HG02852 (cell line): ENCODE data around the gene ATP1B4.
"Not testable (repeated sequence)": the region's sequence is repeated elsewhere in the genome, so short reads cannot be mapped to it uniquely, and the experiment has no call there.

Source experiments
- ATAC-seq: cut with Tn5 transposase; IDR thresholded peaks from one replicate; pipeline ENCODE4 v1.9.1; 2021; ENCODE audit warnings: mild to moderate bottlenecking, moderate library complexity; ENCODE audit not compliant: unreplicated experiment

The ATP1B4 gene

GRCh38 chrX:120361764-120362305, at the start of gene ATP1B4:
Gene ATP1B4 (plus strand): TSS chrX:120362089. CDS start chrX:120362169, 80 bp downstream.
- no peak for ATAC-seq

GRCh38 chrX:120315776-120316175, 46.1 kb upstream of the ATP1B4 start:
- no peak for ATAC-seq

- ATAC-seq, result no peak
These were observed 45.2 kb upstream of the ATP1B4 start for GRCh38 chrX:120316587-120317283.

GRCh38 chrX:120318411-120318810, 43.5 kb upstream of the ATP1B4 start:
- no peak for ATAC-seq

- no peak for ATAC-seq
These were observed 40.2 kb upstream of the ATP1B4 start for GRCh38 chrX:120321520-120322281.

- ATAC-seq, result no peak
These were observed 30.8 kb upstream of the ATP1B4 start for GRCh38 chrX:120331116-120331515.

- ATAC-seq, result no peak
These were observed 29.5 kb upstream of the ATP1B4 start for GRCh38 chrX:120332394-120332793.

- no peak for ATAC-seq
These were observed 27.7 kb upstream of the ATP1B4 start for GRCh38 chrX:120334151-120334550.

GRCh38 chrX:120334603-120335002, 27.3 kb upstream of the ATP1B4 start:
- no peak for ATAC-seq

GRCh38 chrX:120335289-120335688, 26.6 kb upstream of the ATP1B4 start:
- ATAC-seq, result no peak

GRCh38 chrX:120336899-120337298, 25.0 kb upstream of the ATP1B4 start:
- ATAC-seq, result no peak

- not testable (repeated sequence) for ATAC-seq
These were observed 17.3 kb upstream of the ATP1B4 start for GRCh38 chrX:120344566-120344965.

- ATAC-seq, result no peak
These were observed 11.3 kb upstream of the ATP1B4 start for GRCh38 chrX:120350450-120351138.

- no peak for ATAC-seq
These were observed 5.8 kb upstream of the ATP1B4 start for GRCh38 chrX:120356084-120356483.

- ATAC-seq, result no peak
These were observed 4.7 kb upstream of the ATP1B4 start for GRCh38 chrX:120357186-120357585.

GRCh38 chrX:120358737-120359456, 3.0 kb upstream of the ATP1B4 start:
- no peak for ATAC-seq

GRCh38 chrX:120365320-120365719, 3.4 kb downstream of the ATP1B4 start:
- peak; percentile 70 for ATAC-seq

GRCh38 chrX:120365968-120366367, 4.1 kb downstream of the ATP1B4 start:
- ATAC-seq, result no peak

GRCh38 chrX:120366794-120367193, 4.9 kb downstream of the ATP1B4 start:
- ATAC-seq, result no peak

GRCh38 chrX:120367402-120368109, 5.7 kb downstream of the ATP1B4 start:
- no peak for ATAC-seq
